ENCODE results near the gene GSN. TPM values are rescaled to one million over a fixed set of nuclear protein-coding genes. Genes with fewer than 3 reads are reported as not detected.

The GSN gene
- total RNA-seq, 1 donor from 2014 or later = 35.0 TPM

DNA sequence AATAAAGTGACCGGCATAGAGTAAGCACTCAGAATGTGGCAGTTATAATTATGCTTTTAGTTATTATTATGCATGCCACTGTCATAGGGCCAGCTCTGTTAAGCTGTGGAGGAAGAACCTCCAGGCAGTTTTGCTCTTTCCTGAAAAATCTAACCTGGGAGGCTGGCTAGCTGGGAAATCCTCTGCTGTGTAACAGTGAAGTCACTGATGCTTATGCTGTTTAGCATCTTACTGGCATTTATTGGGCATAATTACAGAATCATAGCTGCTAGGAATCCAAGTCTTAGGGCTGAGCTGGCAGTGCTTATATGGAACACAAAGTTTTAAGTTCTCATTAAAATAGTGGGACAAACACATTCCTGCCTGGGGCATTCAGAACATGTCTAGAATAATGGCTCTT is 5.5 kb upstream of the GSN start:
- no peak overlapping the region for H3K4me3 Mint-ChIP-seq (ENCODE audit: low read depth)
- no peak for DNase-seq (ENCODE audit: low spot score, unreplicated experiment)
- H3K27ac Mint-ChIP-seq = no peak overlapping the region
- TF ChIP-seq, protein P1, sequence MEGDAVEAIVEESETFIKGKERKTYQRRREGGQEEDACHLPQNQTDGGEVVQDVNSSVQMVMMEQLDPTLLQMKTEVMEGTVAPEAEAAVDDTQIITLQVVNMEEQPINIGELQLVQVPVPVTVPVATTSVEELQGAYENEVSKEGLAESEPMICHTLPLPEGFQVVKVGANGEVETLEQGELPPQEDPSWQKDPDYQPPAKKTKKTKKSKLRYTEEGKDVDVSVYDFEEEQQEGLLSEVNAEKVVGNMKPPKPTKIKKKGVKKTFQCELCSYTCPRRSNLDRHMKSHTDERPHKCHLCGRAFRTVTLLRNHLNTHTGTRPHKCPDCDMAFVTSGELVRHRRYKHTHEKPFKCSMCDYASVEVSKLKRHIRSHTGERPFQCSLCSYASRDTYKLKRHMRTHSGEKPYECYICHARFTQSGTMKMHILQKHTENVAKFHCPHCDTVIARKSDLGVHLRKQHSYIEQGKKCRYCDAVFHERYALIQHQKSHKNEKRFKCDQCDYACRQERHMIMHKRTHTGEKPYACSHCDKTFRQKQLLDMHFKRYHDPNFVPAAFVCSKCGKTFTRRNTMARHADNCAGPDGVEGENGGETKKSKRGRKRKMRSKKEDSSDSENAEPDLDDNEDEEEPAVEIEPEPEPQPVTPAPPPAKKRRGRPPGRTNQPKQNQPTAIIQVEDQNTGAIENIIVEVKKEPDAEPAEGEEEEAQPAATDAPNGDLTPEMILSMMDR (IDR thresholded peaks at IDR 0.05; ENCODE audit: unreplicated experiment) = no peak
- H3K4me1 Mint-ChIP-seq (ENCODE audit: low read depth) = no peaks in the 10 kb centered on the region
- no peaks in the 10 kb centered on the region for H3K9me3 Mint-ChIP-seq (ENCODE audit: low read depth)
- no peaks in the 10 kb centered on the region for H3K36me3 Mint-ChIP-seq (ENCODE audit: insufficient read depth)
- H3K27me3 Mint-ChIP-seq = peaks cover 62% of the 10 kb centered on the region

DNA sequence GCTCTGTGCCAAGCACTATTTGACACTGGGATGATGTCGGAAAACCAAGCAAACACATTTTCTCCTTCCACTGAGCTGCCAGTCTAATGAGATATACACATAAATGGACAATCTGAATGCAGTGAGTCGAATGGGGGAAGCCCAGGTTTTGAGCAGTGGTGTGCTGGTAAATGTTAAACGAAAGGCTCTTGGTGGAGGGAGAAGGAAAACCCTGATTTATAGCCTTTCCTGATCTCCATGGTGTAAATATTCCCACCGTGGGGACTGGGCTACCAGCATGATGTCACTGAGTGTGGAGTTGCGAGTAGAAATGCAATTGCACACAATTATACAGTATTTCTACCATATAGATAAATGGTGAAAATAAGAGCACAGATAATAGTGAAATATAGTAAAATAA is 5.0 kb upstream of the GSN start:
- Mint-ChIP-seq H3K36me3 (ENCODE audit: insufficient read depth) (no peaks in the 10 kb centered on the region), H3K9me3 (ENCODE audit: low read depth) (no peaks in the 10 kb centered on the region), H3K4me1 (ENCODE audit: low read depth) (peaks cover 3% of the 10 kb centered on the region), H3K27ac (no peak overlapping the region), H3K4me3 (ENCODE audit: low read depth) (no peak overlapping the region), H3K27me3 (peaks cover 65% of the 10 kb centered on the region)
- TF ChIP-seq, protein P1 (IDR thresholded peaks at IDR 0.05; ENCODE audit: unreplicated experiment) = no peak
- DNase-seq (ENCODE audit: low spot score, unreplicated experiment) = no peak

DNA sequence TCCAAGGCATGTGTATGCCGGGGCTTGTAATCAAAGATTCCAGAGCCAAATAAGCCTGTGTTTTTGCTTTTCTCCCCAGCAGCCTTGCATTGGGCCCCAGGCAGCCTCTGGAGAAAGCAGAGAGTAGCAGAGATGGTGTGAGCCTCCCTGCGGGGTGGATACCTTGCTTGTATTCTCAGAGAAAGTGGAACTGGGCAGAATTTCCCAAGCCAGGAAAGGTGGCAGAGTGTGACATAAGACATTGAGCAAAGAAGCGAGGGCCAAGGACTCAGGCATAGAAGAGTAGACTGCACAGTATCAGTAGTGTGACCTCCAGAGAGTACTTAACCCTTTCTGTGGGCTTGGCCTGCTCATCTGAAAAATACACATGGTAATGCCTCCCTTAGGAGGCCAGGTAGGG is 1.6 kb upstream of the GSN start:
- Mint-ChIP-seq H3K36me3 (ENCODE audit: insufficient read depth) (no peaks in the 10 kb centered on the region), H3K27ac (no peak overlapping the region), H3K27me3 (peaks cover 63% of the 10 kb centered on the region), H3K4me3 (ENCODE audit: low read depth) (peak overlapping the region; percentile 30), H3K9me3 (ENCODE audit: low read depth) (no peaks in the 10 kb centered on the region), H3K4me1 (ENCODE audit: low read depth) (peaks cover 17% of the 10 kb centered on the region)
- TF ChIP-seq, protein P1 (IDR thresholded peaks at IDR 0.05; ENCODE audit: unreplicated experiment) = no peak
- DNase-seq (ENCODE audit: low spot score, unreplicated experiment) = no peak

DNA sequence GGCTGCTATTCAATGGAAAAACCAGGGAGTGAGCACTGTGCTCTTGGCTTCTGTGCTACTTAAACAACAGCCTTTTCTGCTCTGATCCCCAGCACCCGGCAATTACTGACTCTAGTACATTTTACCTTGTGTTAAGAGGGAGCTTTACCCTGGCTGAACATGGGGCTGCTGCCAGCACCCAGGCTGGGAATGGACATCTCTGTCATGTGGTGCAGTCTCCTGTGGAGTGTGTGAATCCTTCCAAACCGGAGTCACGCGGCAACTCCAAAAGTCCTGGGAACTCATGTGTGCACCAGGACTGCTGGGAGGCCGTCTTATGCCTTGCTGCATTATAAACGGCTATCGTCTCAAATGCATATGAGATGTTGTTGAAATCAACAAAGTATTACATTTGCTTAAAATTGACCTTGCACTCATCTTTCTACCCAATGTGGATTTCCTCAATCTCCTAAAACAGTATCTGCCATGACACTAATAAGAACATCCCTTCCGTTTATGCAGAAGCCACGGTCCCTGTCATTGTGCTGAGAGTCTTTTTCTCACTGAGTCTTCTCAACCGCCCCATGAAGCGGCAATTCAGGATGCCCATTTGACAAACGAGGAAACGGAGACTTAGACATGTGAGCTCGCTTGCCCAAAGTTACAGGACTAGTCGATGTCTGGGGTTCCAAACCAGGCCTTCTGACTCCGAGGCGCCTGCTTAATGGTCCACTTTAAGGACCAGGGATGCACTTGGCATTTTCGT is 884 bp upstream of the GSN start:
- Mint-ChIP-seq H3K36me3 (ENCODE audit: insufficient read depth) (no peaks in the 10 kb centered on the region), H3K27ac (no peak overlapping the region), H3K4me1 (ENCODE audit: low read depth) (peaks cover 17% of the 10 kb centered on the region), H3K9me3 (ENCODE audit: low read depth) (no peaks in the 10 kb centered on the region), H3K27me3 (peaks cover 59% of the 10 kb centered on the region), H3K4me3 (ENCODE audit: low read depth) (peak overlapping the region; percentile 86)
- TF ChIP-seq, protein P1 (IDR thresholded peaks at IDR 0.05; ENCODE audit: unreplicated experiment) = no peak
- DNase-seq (ENCODE audit: low spot score, unreplicated experiment) = no peak

DNA sequence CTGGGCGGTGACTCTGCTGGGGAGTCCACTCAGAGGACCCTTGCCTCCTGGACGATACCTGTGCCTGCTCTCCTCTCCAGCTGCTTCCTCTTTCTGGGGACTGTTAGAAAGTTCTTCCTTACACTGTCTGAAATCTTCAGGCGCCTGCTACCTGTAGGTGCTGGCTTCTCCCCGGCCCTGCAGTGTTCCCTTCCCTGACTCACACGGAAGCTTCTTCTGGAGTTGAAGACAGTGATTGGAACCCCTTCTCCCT is 562 bp downstream of the GSN start:
- Mint-ChIP-seq H3K9me3 (ENCODE audit: low read depth) (no peaks in the 10 kb centered on the region), H3K4me1 (ENCODE audit: low read depth) (peaks cover 19% of the 10 kb centered on the region), H3K27me3 (peaks cover 53% of the 10 kb centered on the region), H3K36me3 (ENCODE audit: insufficient read depth) (no peaks in the 10 kb centered on the region), H3K27ac (no peak overlapping the region), H3K4me3 (ENCODE audit: low read depth) (peak overlapping the region; percentile 74)
- TF ChIP-seq, protein P1 (IDR thresholded peaks at IDR 0.05; ENCODE audit: unreplicated experiment) = no peak
- no peak for DNase-seq (ENCODE audit: low spot score, unreplicated experiment)
